G401.6 (cell line): ENCODE measurements around the gene HK2.
"Not testable (repeated sequence)": the region's sequence is repeated elsewhere in the genome, so short reads cannot be mapped to it uniquely, and the experiment has no call there.

Experiments used
- FAIRE-seq: peaks from 2 replicates; lab custom pipeline; 2012; peaks lifted over from hg19 to GRCh38; lab: Jason Lieb, UNC

Gene HK2

GRCh38 chr2:74834792-74835755 is 1.1 kb downstream of the HK2 start:
- FAIRE-seq = no peak

GRCh38 chr2:74835831-74836674 is 2.1 kb downstream of the HK2 start:
- peak; percentile 61 for FAIRE-seq

GRCh38 chr2:74836675-74837401 is 2.9 kb downstream of the HK2 start:
- FAIRE-seq = no peak

DNA sequence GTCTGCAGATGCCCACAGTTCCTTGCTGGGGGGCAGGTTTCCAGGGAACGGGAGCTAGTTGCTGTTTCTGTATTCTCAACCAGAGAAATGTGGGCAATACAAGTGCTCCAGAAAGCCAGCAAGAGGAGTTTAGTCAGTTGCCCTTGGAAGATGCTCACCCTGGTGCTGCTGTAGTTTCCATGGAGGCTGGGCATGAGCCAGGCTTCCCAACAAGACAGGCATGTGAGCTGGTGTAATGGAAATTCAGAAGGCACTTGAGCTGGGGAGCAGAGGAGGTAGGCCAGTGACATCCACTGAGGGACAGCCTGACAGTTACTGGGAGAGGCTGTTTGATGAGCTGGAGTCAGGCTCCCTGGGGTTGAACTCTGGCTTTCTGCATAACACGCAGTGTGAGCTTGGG is 7.7 kb downstream of the HK2 start:
- FAIRE-seq = no peak

DNA sequence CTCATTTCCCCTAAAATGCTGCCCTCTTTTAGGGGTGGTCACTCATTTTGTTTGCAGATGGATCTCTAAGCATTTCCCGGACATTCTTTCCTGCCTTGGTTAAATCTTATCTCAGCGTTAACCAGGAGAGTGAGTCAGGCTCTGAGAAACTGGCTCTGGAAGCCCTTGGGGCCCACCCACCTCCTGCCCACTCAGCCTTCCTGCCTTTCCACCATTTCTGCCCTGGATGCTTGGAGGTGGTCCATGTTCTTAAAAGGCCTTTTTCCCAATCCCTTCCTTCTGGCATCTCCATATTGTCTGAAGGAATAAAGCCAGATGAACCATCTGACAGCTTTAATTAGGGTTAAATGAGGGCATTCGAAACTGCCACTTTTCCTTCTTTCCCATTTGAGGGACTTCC is 9.5 kb downstream of the HK2 start:
- FAIRE-seq = no peak

DNA sequence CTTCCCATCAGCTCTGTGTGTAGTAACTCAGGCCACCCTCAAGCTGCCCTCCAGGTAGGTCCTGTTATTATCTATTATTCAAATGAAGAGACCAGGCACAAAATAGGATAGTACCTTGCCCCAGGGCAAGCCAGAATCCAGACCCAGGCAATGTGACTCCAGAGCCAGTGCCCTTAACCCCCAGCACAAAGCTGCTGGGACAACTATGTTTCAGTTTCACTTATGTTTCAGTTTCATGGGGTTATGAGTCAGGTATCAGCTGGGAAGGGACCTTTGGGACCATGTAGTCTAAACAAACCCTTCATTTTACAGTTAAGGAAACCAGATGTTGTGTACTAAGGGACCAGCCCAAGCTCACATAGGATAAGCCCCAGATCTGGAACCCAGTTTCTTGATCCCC is 10.0 kb downstream of the HK2 start:
- no peak for FAIRE-seq

DNA sequence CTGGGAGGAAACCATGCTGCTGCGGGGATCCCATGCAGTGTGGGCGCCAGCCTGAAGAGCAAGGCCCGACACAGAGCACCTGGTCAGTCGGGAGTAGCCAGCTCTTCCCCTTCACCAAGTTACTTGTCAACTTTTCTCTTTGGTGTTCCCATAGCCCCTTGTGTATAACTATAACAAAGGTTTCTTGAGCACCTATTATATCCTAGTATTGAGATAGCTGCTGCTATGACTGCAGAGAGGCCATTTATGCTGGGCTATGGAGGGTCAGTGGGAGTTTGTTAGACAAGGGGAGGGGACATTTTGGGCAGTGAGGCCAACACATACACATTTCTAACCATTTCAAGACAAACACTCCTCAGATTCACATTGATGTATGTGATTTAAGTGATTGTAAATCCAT is 10.8 kb downstream of the HK2 start:
- no peak for FAIRE-seq

- no peak for FAIRE-seq
These were observed 11.4 kb downstream of the HK2 start for GRCh38 chr2:74845217-74845751.

- FAIRE-seq = no peak
These were observed 12.1 kb downstream of the HK2 start for GRCh38 chr2:74845991-74846390.

GRCh38 chr2:74846481-74846880 is 12.6 kb downstream of the HK2 start:
- no peak for FAIRE-seq

DNA sequence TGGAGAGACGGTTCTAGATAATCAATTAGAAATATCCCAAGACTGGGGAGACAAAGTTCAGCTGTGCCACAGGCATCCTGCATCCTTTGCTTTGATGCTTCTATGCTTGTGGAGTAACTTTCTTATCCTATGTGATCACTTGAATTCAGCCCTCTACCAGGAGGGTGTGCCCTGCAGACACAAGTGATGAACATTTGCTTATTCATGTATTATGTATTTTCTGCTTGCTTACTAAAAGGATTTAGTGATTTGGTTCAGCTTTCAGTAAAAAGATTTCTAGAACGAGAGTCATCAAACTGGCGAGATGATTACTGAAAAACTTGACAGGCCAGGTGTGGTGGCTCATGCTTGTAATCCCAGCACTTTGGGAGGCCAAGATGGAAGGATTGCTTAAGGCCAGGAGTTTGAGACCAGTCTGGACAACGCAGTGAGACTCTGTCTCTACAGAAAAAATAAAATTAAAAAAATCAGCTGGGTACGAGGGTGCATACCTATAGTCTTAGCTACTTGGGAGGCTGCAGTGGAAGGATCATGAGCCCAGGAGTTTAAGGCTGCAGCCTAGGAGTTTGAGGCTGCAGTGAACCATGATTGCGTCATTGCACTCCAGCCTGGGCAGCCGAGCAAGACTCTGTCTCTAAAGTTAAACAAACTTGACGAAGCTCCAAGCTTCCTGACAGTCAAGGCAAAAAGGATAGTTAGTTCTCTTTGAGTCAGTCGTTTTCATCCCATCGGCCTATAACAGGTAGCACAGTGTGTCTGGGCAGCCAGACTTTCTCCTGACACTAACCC is 13.3 kb downstream of the HK2 start:
- FAIRE-seq = no peak

GRCh38 chr2:74849228-74849892 is 15.4 kb downstream of the HK2 start:
- no peak for FAIRE-seq

- FAIRE-seq = no peak
These were observed 16.7 kb downstream of the HK2 start for GRCh38 chr2:74850496-74851190.

DNA sequence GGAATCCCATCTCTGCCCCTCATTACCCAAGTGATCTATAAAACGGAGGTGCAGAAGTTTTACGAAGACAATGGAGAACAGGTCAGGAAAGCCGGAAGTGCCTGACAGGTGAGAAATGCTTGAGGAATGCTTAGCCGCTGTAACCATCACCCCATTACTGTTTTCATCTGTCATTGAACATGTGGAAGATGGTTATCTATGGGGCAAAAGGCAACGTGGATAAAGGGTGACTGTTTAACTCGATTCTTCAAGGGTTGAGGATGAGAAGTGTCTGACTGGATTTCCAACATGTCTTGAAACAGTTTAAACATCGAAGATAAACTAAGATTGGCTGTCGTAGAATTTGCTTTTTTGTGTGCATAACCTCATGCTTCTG is 17.3 kb downstream of the HK2 start:
- no peak for FAIRE-seq

DNA sequence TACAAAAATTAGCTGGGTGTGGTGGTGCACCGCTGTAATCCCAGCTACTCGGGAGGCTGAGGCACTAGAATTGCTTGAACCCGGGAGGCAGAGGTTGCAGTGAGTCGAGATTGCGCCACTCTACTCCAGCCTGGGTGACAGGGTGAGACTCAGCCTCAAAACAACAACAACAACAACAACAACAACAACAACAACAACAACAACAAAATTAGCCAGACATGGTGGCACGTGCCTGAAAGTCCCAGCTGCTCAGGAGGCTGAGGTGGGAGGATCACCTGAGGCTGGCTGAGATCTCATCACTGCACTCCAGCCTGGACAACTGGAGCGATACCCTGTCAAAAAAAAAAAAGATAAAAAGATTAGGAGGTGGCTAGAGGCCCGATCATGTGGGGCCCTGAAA is 19.4 kb downstream of the HK2 start:
- not testable (repeated sequence) for FAIRE-seq

GRCh38 chr2:74854401-74854800 is 20.5 kb downstream of the HK2 start:
- FAIRE-seq = no peak

DNA sequence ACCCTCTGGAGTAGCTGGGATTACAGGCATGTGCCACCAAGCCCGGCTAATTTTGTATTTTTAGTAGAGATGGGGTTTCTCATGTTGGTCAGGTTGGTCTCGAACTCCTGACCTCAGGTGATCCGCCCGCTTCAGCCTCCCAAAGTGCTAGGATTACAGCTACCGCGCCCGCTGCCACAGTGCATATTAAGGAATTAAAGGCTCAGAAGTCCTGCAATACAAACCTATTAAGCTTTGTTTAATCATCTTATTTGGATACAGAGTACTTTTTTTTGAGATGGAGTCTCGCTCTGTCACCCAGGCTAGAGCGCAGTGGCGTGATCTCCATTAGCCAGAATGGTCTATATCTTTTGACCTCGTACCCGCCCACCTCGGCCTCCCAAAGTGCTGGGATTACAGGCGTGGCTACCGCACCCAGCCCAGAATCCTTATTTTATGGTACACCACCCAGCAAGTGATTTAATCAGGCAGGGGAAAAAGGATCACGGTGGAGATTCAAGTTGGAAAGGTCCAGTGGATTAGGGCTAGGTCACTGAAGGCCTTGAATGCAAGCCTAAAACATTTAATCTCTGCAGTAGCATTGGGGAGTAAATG is 21.3 kb downstream of the HK2 start:
- FAIRE-seq = not testable (repeated sequence)

GRCh38 chr2:74856004-74856578 is 22.2 kb downstream of the HK2 start:
- FAIRE-seq = no peak

DNA sequence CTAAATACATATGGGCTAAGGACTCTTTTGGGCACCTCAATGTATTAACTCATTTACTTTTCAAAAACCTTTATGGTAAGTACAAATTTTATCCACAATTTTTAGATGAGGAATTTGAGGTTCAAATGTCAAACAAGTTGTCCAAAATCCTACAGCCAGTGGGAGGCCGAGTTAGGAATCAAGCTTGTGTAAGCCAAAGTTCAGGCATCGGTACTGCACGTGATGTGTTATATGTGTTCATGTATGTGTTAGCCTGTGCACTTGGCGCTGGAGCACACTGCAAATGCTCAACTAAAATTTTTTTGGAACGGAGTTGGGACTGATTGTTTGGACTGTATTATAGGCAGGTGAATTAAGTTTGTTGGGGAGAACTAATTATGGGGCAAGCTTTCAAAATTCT is 22.7 kb downstream of the HK2 start:
- no peak for FAIRE-seq

DNA sequence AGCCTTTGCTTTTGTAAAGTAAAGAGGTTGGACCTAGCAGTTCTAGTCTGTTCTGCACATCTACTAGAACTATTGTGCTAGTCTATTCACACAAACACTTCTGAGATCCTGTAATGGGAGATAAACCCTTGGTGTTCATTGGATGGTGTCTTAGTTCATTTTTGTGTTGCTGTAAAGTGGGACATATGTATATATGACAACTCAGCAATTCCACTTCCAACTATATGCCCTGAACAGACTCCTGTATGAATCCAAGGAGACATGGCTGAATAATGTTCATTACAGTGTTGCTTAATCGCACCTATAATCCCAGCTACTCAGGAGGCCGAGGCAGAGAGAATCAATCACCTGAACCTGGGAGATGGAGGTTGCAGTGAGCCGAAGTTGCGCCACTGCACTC is 23.3 kb downstream of the HK2 start:
- FAIRE-seq = no peak
